ENCODE measurements around the gene IDH3G. TPM values are rescaled to one million over a fixed set of nuclear protein-coding genes. Genes with fewer than 3 reads are reported as not detected.

Gene IDH3G
- total RNA-seq, 1 donor from 2014 or later: 40.3 TPM

DNA sequence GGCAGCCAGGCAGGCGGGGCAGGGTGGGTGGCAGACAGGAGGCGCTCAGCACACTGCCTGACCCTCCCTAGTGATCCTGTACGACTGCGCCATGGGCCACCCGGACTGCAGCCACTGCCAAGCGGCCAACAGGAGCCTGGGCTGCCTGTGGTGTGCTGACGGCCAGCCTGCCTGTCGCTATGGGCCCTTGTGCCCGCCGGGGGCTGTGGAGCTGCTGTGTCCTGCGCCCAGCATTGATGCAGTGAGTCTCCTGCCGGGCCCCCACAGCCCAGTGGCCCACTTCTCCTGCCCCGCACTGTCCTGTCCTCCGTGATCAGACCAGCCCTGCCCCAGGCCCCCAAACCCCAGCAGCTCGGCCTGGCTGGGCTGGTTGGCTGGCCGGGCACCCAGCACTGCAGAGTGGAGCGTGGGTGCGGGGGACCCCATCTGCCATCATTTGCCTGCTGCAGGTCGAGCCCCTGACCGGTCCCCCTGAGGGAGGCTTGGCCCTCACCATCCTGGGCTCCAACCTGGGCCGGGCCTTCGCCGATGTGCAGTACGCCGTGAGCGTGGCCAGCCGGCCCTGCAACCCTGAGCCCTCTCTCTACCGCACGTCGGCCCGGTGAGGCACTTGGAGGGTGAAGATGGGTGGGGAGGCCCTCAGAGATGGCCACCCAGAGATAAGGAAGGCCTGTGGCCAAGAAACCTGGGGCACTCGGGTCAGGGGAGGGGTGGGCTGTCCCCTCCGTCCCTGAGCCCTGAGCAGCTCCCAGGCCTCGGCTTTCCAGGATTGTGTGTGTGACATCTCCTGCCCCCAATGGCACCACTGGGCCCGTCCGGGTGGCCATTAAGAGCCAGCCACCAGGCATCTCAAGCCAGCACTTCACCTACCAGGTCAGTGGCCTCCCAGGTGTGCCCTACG lies 22.5 kb downstream of the IDH3G start:
- no peaks in the 10 kb centered on the region for H3K9me3 ChIP-seq (ENCODE audit: low read depth)
- no peaks in the 10 kb centered on the region for H4K20me1 ChIP-seq (ENCODE audit: low read depth)
- H3K4me3 ChIP-seq: no peak overlapping the region
- H3K36me3 ChIP-seq: no peaks in the 10 kb centered on the region
- no peak overlapping the region for H3K4me2 ChIP-seq
- TF ChIP-seq, protein P1, sequence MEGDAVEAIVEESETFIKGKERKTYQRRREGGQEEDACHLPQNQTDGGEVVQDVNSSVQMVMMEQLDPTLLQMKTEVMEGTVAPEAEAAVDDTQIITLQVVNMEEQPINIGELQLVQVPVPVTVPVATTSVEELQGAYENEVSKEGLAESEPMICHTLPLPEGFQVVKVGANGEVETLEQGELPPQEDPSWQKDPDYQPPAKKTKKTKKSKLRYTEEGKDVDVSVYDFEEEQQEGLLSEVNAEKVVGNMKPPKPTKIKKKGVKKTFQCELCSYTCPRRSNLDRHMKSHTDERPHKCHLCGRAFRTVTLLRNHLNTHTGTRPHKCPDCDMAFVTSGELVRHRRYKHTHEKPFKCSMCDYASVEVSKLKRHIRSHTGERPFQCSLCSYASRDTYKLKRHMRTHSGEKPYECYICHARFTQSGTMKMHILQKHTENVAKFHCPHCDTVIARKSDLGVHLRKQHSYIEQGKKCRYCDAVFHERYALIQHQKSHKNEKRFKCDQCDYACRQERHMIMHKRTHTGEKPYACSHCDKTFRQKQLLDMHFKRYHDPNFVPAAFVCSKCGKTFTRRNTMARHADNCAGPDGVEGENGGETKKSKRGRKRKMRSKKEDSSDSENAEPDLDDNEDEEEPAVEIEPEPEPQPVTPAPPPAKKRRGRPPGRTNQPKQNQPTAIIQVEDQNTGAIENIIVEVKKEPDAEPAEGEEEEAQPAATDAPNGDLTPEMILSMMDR (IDR thresholded peaks at IDR 0.05): no peak
- TF ChIP-seq EZH2 (IDR thresholded peaks at IDR 0.05) (no peak), EZH2phosphoT487 (IDR thresholded peaks at IDR 0.05) (no peak)
- Mint-ChIP-seq H3K9me3 (peaks cover 4% of the 10 kb centered on the region), H3K27ac (peak overlapping the region; percentile 50), H3K4me3 (no peak overlapping the region), H3K27me3 (ENCODE audit: insufficient read depth, low read depth) (peaks cover 2% of the 10 kb centered on the region), H3K4me1 (peaks cover 2% of the 10 kb centered on the region), H3K36me3 (no peaks in the 10 kb centered on the region)
- H3K79me2 ChIP-seq (ENCODE audit: low read depth): no peaks in the 10 kb centered on the region
- no peak overlapping the region for H2AFZ ChIP-seq (replicated peaks)
- H3F3A ChIP-seq (ENCODE audit: low read depth): no peaks in the 10 kb centered on the region
- H3K27me3 ChIP-seq: no peaks in the 10 kb centered on the region
- no peaks in the 10 kb centered on the region for H3K4me1 ChIP-seq
- H3K27ac ChIP-seq: no peak overlapping the region
- H3K9ac ChIP-seq: no peak overlapping the region
- no peak for DNase-seq (ENCODE audit: low spot score)

DNA sequence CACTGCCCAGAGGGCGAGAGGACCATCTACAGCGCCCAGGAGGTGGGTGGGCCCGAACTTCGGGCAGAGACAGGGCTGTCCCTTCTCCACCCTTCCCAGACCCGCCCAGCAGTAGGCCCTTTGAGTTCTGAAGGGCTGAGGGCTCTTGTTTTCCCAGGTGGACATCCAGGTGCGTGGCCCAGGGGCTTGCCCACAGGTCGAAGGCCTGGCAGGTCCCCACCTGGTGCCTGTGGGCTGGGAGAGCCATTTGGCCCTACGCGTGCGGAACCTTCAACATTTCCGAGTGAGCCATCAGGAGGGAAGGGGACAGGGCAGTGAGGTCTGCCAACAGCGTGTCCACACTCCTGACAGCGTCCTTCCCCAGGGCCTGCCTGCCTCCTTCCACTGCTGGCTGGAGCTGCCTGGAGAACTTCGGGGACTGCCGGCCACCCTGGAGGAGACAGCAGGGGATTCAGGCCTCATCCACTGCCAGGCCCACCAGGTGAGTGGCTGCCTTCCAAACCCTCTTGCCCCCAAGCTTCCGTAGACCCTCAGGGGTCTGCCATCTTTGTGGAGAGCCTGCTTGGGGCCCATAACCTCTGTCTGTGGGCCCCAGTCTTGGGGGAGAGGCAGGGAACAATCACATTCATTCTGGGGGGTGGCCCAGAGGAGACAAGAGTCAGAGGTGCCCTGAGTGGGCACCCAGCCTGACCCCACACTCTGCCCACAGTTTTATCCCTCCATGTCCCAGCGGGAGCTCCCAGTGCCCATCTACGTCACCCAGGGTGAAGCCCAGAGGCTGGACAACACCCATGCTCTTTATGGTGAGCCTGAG lies 23.4 kb downstream of the IDH3G start:
- Histone ChIP-seq H3F3A (ENCODE audit: low read depth) (no peaks in the 10 kb centered on the region), H3K36me3 (no peaks in the 10 kb centered on the region), H3K4me3 (no peak overlapping the region), H4K20me1 (ENCODE audit: low read depth) (no peaks in the 10 kb centered on the region), H3K9ac (no peak overlapping the region), H3K79me2 (ENCODE audit: low read depth) (no peaks in the 10 kb centered on the region), H3K4me1 (no peaks in the 10 kb centered on the region), H2AFZ (replicated peaks) (no peak overlapping the region), H3K27ac (no peak overlapping the region), H3K4me2 (no peak overlapping the region), H3K9me3 (ENCODE audit: low read depth) (no peaks in the 10 kb centered on the region), H3K27me3 (no peaks in the 10 kb centered on the region)
- DNase-seq (ENCODE audit: low spot score): no peak
- H3K4me3 Mint-ChIP-seq: no peak overlapping the region
- H3K27me3 Mint-ChIP-seq (ENCODE audit: insufficient read depth, low read depth): no peaks in the 10 kb centered on the region
- H3K27ac Mint-ChIP-seq: no peak overlapping the region
- peaks cover 6% of the 10 kb centered on the region for H3K4me1 Mint-ChIP-seq
- TF ChIP-seq, protein P1 (IDR thresholded peaks at IDR 0.05): no peak
- TF ChIP-seq EZH2 (IDR thresholded peaks at IDR 0.05) (no peak), EZH2phosphoT487 (IDR thresholded peaks at IDR 0.05) (no peak)
- no peaks in the 10 kb centered on the region for H3K36me3 Mint-ChIP-seq
- H3K9me3 Mint-ChIP-seq: peaks cover 4% of the 10 kb centered on the region

DNA sequence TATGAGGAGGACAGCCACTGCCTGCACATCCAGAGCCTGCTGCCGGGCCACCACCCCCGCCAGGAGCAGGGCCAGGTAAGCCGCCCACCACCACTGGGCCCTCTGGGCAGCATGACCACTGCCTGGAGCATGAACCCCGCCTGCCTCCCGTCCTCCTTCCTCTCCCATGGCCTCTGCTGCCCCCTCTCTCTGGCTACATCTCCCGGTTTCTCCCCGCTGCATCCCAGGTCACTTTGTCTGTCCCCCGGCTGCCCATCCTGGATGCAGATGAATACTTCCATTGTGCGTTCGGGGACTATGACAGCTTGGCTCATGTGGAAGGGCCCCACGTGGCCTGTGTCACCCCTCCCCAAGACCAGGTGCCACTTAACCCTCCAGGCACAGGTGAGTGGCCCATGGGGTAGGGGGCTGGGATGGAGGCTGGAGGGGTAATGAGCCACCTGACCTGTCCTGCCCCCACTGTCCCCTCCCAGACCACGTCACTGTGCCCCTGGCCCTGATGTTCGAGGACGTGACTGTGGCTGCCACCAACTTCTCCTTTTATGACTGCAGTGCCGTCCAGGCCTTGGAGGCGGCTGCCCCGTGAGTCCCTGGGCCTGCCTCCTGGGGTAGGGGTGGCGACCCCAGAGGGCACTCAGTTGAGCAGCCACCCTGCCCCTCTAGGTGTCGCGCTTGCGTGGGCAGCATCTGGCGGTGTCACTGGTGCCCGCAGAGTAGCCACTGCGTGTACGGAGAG lies 24.1 kb downstream of the IDH3G start:
- Histone ChIP-seq H4K20me1 (ENCODE audit: low read depth) (no peaks in the 10 kb centered on the region), H3K27ac (no peak overlapping the region), H2AFZ (replicated peaks) (no peak overlapping the region), H3K9me3 (ENCODE audit: low read depth) (no peaks in the 10 kb centered on the region), H3K4me2 (no peak overlapping the region), H3K79me2 (ENCODE audit: low read depth) (no peaks in the 10 kb centered on the region), H3K9ac (no peak overlapping the region), H3K36me3 (no peaks in the 10 kb centered on the region), H3K4me3 (no peak overlapping the region), H3F3A (ENCODE audit: low read depth) (no peaks in the 10 kb centered on the region), H3K27me3 (no peaks in the 10 kb centered on the region), H3K4me1 (no peaks in the 10 kb centered on the region)
- TF ChIP-seq EZH2 (IDR thresholded peaks at IDR 0.05) (no peak), EZH2phosphoT487 (IDR thresholded peaks at IDR 0.05) (no peak)
- TF ChIP-seq, protein P1 (IDR thresholded peaks at IDR 0.05): no peak
- Mint-ChIP-seq H3K36me3 (no peaks in the 10 kb centered on the region), H3K27ac (no peak overlapping the region), H3K9me3 (peaks cover 4% of the 10 kb centered on the region), H3K4me1 (peaks cover 9% of the 10 kb centered on the region), H3K4me3 (no peak overlapping the region), H3K27me3 (ENCODE audit: insufficient read depth, low read depth) (no peaks in the 10 kb centered on the region)
- no peak for DNase-seq (ENCODE audit: low spot score)

All from neural progenitor cell (in vitro differentiated cells).